ENCODE results near the gene PER3.

The PER3 gene

DNA sequence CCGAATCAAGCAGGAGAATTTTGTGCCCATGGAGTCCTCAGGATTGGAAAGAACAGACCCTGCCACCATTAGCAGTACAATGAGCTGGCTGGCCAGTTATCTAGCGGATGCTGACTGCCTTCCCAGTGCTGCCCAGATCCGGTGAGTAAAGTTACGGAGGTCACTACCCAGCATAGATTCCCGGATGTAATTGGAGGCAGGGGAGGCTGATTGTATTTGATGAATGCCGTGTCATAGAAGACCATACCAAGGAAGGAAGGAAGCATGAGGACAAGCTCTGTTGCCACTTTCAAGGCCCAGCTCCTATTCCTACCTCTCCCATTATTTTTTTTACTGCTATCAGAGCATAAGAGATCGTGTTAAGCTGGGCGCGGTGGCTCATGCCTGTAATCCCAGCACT is 39.2 kb upstream of the PER3 start:
- Histone ChIP-seq H4K20me1 (ENCODE audit: insufficient read depth, low read length) (no peaks in the 10 kb centered on the region), H3K36me3 (replicated peaks; ENCODE audit: insufficient read depth, low read length) (no peaks in the 10 kb centered on the region), H3F3A (ENCODE audit: insufficient read depth, low read length) (no peaks in the 10 kb centered on the region), H3K79me2 (ENCODE audit: low read length) (no peaks in the 10 kb centered on the region), H3K9ac (ENCODE audit: low read length) (no peak overlapping the region), H3K9me2 (replicated peaks; ENCODE audit: insufficient read depth, low read length) (no peaks in the 10 kb centered on the region), H2AFZ (ENCODE audit: low read length) (no peak overlapping the region), H3K4me2 (ENCODE audit: low read depth, low read length) (no peak overlapping the region), H3K27ac (ENCODE audit: low read length) (no peak overlapping the region), H3K4me1 (ENCODE audit: low read length) (no peaks in the 10 kb centered on the region), H3K4me3 (ENCODE audit: low read length) (no peak overlapping the region), H3K27me3 (replicated peaks; ENCODE audit: insufficient read depth, low read length) (peaks cover 93% of the 10 kb centered on the region), H3K9me3 (replicated peaks; ENCODE audit: insufficient read depth, low read length) (no peaks in the 10 kb centered on the region)
- no peak for DNase-seq
- TF ChIP-seq, protein P1, sequence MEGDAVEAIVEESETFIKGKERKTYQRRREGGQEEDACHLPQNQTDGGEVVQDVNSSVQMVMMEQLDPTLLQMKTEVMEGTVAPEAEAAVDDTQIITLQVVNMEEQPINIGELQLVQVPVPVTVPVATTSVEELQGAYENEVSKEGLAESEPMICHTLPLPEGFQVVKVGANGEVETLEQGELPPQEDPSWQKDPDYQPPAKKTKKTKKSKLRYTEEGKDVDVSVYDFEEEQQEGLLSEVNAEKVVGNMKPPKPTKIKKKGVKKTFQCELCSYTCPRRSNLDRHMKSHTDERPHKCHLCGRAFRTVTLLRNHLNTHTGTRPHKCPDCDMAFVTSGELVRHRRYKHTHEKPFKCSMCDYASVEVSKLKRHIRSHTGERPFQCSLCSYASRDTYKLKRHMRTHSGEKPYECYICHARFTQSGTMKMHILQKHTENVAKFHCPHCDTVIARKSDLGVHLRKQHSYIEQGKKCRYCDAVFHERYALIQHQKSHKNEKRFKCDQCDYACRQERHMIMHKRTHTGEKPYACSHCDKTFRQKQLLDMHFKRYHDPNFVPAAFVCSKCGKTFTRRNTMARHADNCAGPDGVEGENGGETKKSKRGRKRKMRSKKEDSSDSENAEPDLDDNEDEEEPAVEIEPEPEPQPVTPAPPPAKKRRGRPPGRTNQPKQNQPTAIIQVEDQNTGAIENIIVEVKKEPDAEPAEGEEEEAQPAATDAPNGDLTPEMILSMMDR (IDR thresholded peaks at IDR 0.05; ENCODE audit: low read length) = no peak

DNA sequence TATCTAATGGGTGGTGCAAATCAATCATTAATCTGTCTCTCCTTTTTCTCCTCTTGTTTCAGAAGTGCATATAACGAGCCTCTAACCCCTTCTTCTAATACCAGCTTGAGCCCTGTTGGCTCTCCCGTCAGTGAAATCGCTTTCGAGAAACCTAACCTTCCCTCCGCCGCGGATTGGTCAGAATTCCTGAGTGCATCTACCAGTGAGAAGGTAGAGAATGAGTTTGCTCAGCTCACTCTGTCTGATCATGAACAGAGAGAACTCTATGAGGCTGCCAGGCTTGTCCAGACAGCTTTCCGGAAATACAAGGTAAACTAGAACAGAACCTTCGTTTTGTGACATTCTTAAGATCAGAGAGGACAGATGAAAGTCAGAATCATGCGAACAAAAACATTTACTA is 38.3 kb upstream of the PER3 start:
- Histone ChIP-seq H3K36me3 (replicated peaks; ENCODE audit: insufficient read depth, low read length) (no peaks in the 10 kb centered on the region), H2AFZ (ENCODE audit: low read length) (no peak overlapping the region), H3K9me3 (replicated peaks; ENCODE audit: insufficient read depth, low read length) (no peaks in the 10 kb centered on the region), H3K27ac (ENCODE audit: low read length) (no peak overlapping the region), H3F3A (ENCODE audit: insufficient read depth, low read length) (no peaks in the 10 kb centered on the region), H3K9me2 (replicated peaks; ENCODE audit: insufficient read depth, low read length) (no peaks in the 10 kb centered on the region), H3K4me2 (ENCODE audit: low read depth, low read length) (no peak overlapping the region), H3K79me2 (ENCODE audit: low read length) (no peaks in the 10 kb centered on the region), H3K4me3 (ENCODE audit: low read length) (no peak overlapping the region), H3K27me3 (replicated peaks; ENCODE audit: insufficient read depth, low read length) (peaks cover 93% of the 10 kb centered on the region), H3K4me1 (ENCODE audit: low read length) (no peaks in the 10 kb centered on the region), H3K9ac (ENCODE audit: low read length) (no peak overlapping the region), H4K20me1 (ENCODE audit: insufficient read depth, low read length) (no peaks in the 10 kb centered on the region)
- no peak for TF ChIP-seq EZH2 (optimal IDR thresholded peaks at IDR 0.05; ENCODE audit: low read depth, low read length)
- TF ChIP-seq EZH2phosphoT487 (IDR thresholded peaks at IDR 0.05; ENCODE audit: low read length) = no peak
- TF ChIP-seq, protein P1 (IDR thresholded peaks at IDR 0.05; ENCODE audit: low read length) = no peak
- DNase-seq = no peak

DNA sequence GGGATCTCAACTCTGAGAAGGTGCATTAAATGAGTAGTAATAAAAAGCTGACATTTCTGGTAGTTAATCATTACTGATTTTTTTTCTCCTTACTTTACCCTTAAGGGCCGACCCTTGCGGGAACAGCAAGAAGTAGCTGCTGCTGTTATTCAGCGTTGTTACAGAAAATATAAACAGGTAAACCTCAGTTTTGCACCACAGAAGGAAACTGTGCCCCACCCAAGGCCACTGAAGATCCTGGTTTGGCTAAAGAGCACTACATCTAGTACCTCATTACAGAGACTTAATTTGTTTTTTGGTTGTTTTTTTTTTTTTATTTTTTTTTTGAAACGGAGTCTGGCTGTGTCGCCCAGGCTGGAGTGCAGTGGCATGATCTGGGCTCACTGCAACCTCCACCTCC is 36.5 kb upstream of the PER3 start:
- Histone ChIP-seq H3K4me2 (ENCODE audit: low read depth, low read length) (no peak overlapping the region), H2AFZ (ENCODE audit: low read length) (no peak overlapping the region), H3K9me2 (replicated peaks; ENCODE audit: insufficient read depth, low read length) (no peaks in the 10 kb centered on the region), H3K9me3 (replicated peaks; ENCODE audit: insufficient read depth, low read length) (no peaks in the 10 kb centered on the region), H4K20me1 (ENCODE audit: insufficient read depth, low read length) (no peaks in the 10 kb centered on the region), H3K4me3 (ENCODE audit: low read length) (no peak overlapping the region), H3K27ac (ENCODE audit: low read length) (no peak overlapping the region), H3K9ac (ENCODE audit: low read length) (no peak overlapping the region), H3K36me3 (replicated peaks; ENCODE audit: insufficient read depth, low read length) (no peaks in the 10 kb centered on the region), H3K4me1 (ENCODE audit: low read length) (no peaks in the 10 kb centered on the region), H3K79me2 (ENCODE audit: low read length) (no peaks in the 10 kb centered on the region), H3K27me3 (replicated peaks; ENCODE audit: insufficient read depth, low read length) (peaks cover 95% of the 10 kb centered on the region), H3F3A (ENCODE audit: insufficient read depth, low read length) (no peaks in the 10 kb centered on the region)
- TF ChIP-seq, protein P1 (IDR thresholded peaks at IDR 0.05; ENCODE audit: low read length) = no peak
- TF ChIP-seq EZH2 (optimal IDR thresholded peaks at IDR 0.05; ENCODE audit: low read depth, low read length) (no peak), EZH2phosphoT487 (IDR thresholded peaks at IDR 0.05; ENCODE audit: low read length) (no peak)
- no peak for DNase-seq

Data from MM.1S (cell line).